Measurements from ENCODE around the gene CDC14C. TPM values are rescaled to one million over a fixed set of nuclear protein-coding genes. Genes with fewer than 3 reads are reported as not detected.

The CDC14C gene
- not detected in 5 replicates for total RNA-seq (2022; extraction: Qiagen RNA extraction)

DNA sequence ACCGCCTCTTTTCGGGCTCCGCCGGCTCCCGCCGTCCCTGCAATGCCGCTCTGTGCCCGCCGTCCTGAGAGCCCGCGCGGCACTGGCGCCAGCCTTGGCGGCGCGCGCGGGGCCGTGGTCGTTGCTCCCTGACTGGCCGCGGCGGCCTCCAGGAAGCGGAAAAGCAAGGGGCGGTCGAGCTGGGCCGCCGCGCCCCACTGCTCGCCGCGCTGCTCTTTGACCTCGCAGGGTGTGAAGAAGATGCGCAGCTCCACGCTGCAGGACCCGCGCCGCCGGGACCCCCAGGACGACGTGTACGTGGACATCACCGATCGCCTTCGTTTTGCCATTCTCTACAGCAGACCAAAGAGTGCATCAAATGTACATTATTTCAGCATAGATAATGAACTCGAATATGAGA, at the start of gene CDC14C:
TSS of gene CDC14C (plus strand) at position 115 of the 400 bp plus-strand sequence. CDS start at position 241, 126 bp downstream.

Measured in A549 treated with CORT108297 at 1 μM for 4 hours (cell line).